Fibroblast of pulmonary artery (primary cell): ENCODE measurements around the gene CACNB4.

ENCODE experiments used
- DNase-seq: peaks from one replicate; pipeline ENCODE4 v3.0.0-alpha.2; 2010; ENCODE audit warnings: low read depth
- H3K4me3 ChIP-seq: replicated peaks from 2 replicates; pipeline ENCODE4 v1.5.1; 2011; ENCODE audit warnings: low read depth, mild to moderate bottlenecking, control low read depth, low read length, moderate library complexity
- CTCF ChIP-seq: IDR thresholded peaks from 2 replicates; pipeline ENCODE4 v1.5.1; 2011; ENCODE audit warnings: mild to moderate bottlenecking, control low read depth, low read length, inconsistent platforms; ENCODE audit errors: missing control alignments

The CACNB4 gene

GRCh38 chr2:151845481-151845880 lies 253.4 kb downstream of the CACNB4 start:
- no peak for DNase-seq
- H3K4me3 ChIP-seq: no peak overlapping the region
- TF ChIP-seq CTCF: no peak

GRCh38 chr2:151844211-151844896 lies 254.5 kb downstream of the CACNB4 start:
- peak; percentile 35 for DNase-seq
- no peak overlapping the region for H3K4me3 ChIP-seq
- no peak for TF ChIP-seq CTCF

- peak; percentile 7 for DNase-seq
- no peak overlapping the region for H3K4me3 ChIP-seq
- no peak for TF ChIP-seq CTCF
Measured at GRCh38 chr2:151843691-151844061, 255.2 kb downstream of the CACNB4 start.

- H3K4me3 ChIP-seq: no peak overlapping the region
Measured at GRCh38 chr2:151842830-151843690, 255.8 kb downstream of the CACNB4 start.

GRCh38 chr2:151841047-151841424 lies 257.8 kb downstream of the CACNB4 start:
- DNase-seq: no peak
- no peak overlapping the region for H3K4me3 ChIP-seq

More at GRCh38 chr2:151842830-151843690, 255.8 kb downstream of the CACNB4 start:
- no peak for TF ChIP-seq CTCF
- no peak for DNase-seq

GRCh38 chr2:151840216-151841046 lies 258.4 kb downstream of the CACNB4 start:
- no peak overlapping the region for H3K4me3 ChIP-seq
- no peak for DNase-seq
- no peak for TF ChIP-seq CTCF

More at GRCh38 chr2:151841047-151841424, 257.8 kb downstream of the CACNB4 start:
- no peak for TF ChIP-seq CTCF
